ENCODE measurements around the gene CDH8. TPM values are rescaled to one million over a fixed set of nuclear protein-coding genes. Genes with fewer than 3 reads are reported as not detected.

CDH8 gene
- total RNA-seq, 1 donor from 2014 or later: 0.98 TPM

GRCh38 chr16:61730997-61731396 is 305.2 kb downstream of the CDH8 start:
- H3K36me3 ChIP-seq: no peaks in the 10 kb centered on the region
- no peaks in the 10 kb centered on the region for H3K4me1 ChIP-seq
- DNase-seq (ENCODE audit: extremely low spot score in 2 of 2): no peak
- no peaks in the 10 kb centered on the region for H3K27me3 ChIP-seq
- H3K27ac ChIP-seq: no peak overlapping the region
- H3K4me3 ChIP-seq: no peak overlapping the region
- intact Hi-C loops (cut with DNase I): no loop called here
- H3K9me3 ChIP-seq: no peaks in the 10 kb centered on the region
- TF ChIP-seq, protein P1, sequence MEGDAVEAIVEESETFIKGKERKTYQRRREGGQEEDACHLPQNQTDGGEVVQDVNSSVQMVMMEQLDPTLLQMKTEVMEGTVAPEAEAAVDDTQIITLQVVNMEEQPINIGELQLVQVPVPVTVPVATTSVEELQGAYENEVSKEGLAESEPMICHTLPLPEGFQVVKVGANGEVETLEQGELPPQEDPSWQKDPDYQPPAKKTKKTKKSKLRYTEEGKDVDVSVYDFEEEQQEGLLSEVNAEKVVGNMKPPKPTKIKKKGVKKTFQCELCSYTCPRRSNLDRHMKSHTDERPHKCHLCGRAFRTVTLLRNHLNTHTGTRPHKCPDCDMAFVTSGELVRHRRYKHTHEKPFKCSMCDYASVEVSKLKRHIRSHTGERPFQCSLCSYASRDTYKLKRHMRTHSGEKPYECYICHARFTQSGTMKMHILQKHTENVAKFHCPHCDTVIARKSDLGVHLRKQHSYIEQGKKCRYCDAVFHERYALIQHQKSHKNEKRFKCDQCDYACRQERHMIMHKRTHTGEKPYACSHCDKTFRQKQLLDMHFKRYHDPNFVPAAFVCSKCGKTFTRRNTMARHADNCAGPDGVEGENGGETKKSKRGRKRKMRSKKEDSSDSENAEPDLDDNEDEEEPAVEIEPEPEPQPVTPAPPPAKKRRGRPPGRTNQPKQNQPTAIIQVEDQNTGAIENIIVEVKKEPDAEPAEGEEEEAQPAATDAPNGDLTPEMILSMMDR (IDR thresholded peaks at IDR 0.05): no peak
- TF ChIP-seq POLR2AphosphoS5 (IDR thresholded peaks at IDR 0.05; ENCODE audit: insufficient read depth in 1 of 2, low read depth in 1 of 2): no peak
- no peak for TF ChIP-seq POLR2A (IDR thresholded peaks at IDR 0.05)

DNA sequence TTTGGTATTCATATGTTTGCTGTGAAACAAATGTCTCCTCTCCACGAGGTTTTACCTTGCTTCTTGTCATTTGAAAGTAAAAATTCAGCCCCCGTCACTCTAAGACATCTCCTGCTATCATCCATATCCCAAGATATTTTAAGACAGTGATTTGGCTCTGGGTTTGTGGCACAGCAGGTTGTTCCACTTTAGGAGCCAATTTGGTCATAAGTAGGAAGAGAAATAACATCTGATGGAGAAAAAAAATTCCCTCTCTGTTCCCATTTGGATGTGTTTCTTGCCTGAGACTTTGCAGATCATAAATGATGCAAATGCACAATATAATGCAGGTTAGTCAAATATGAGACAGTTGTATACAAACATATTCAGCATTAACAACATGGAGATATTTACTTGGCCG is 309.5 kb downstream of the CDH8 start:
- no peaks in the 10 kb centered on the region for H3K36me3 ChIP-seq
- no peaks in the 10 kb centered on the region for H3K9me3 ChIP-seq
- no peaks in the 10 kb centered on the region for H3K27me3 ChIP-seq
- H3K4me3 ChIP-seq: no peak overlapping the region
- no peak overlapping the region for H3K27ac ChIP-seq
- no peaks in the 10 kb centered on the region for H3K4me1 ChIP-seq
- no peak for DNase-seq (ENCODE audit: extremely low spot score in 2 of 2)
- TF ChIP-seq POLR2AphosphoS5 (IDR thresholded peaks at IDR 0.05; ENCODE audit: insufficient read depth in 1 of 2, low read depth in 1 of 2) (no peak), POLR2A (IDR thresholded peaks at IDR 0.05) (no peak)
- TF ChIP-seq, protein P1 (IDR thresholded peaks at IDR 0.05): no peak
- intact Hi-C loops (cut with DNase I): no loop called here

- H3K27me3 ChIP-seq: no peaks in the 10 kb centered on the region
- TF ChIP-seq POLR2A (IDR thresholded peaks at IDR 0.05): no peak
- TF ChIP-seq, protein P1 (IDR thresholded peaks at IDR 0.05): no peak
- no peak overlapping the region for H3K27ac ChIP-seq
- H3K36me3 ChIP-seq: no peaks in the 10 kb centered on the region
- no peak for DNase-seq (ENCODE audit: extremely low spot score in 2 of 2)
- no peak overlapping the region for H3K4me3 ChIP-seq
- no peaks in the 10 kb centered on the region for H3K4me1 ChIP-seq
- no peaks in the 10 kb centered on the region for H3K9me3 ChIP-seq
- intact Hi-C loops (cut with DNase I): no loop called here
These were observed 310.1 kb downstream of the CDH8 start for GRCh38 chr16:61726125-61726524.

GRCh38 chr16:61721544-61721943 is 314.7 kb downstream of the CDH8 start:
- no peak overlapping the region for H3K4me3 ChIP-seq
- H3K27me3 ChIP-seq: no peaks in the 10 kb centered on the region
- no peaks in the 10 kb centered on the region for H3K9me3 ChIP-seq
- no peak for DNase-seq (ENCODE audit: extremely low spot score in 2 of 2)
- no peaks in the 10 kb centered on the region for H3K4me1 ChIP-seq
- no peaks in the 10 kb centered on the region for H3K36me3 ChIP-seq
- H3K27ac ChIP-seq: no peak overlapping the region
- TF ChIP-seq POLR2AphosphoS5 (IDR thresholded peaks at IDR 0.05; ENCODE audit: insufficient read depth in 1 of 2, low read depth in 1 of 2): no peak
- TF ChIP-seq, protein P1 (IDR thresholded peaks at IDR 0.05): no peak
- TF ChIP-seq POLR2A (IDR thresholded peaks at IDR 0.05): no peak
- intact Hi-C loops (cut with DNase I): no loop called here

DNA sequence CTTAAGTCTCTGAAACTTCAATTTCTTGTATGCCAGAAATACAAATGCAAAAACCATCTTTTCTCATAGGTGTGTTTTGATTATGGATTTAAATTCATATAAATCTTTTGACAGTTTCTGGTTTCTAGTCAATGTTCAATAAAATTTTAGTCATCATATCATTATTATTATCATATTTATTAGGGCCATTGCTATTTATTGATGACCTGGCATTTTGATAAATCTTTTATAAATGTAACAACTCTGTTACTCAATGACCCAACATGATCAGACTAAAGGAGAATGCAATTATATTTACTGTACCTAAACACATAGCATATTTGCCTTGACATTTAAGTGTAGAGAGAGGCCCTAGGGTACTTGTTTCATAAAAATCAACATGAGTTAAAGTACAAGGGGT is 320.8 kb downstream of the CDH8 start:
- intact Hi-C loops (cut with DNase I): no loop called here
- Histone ChIP-seq H3K27me3 (no peaks in the 10 kb centered on the region), H3K36me3 (no peaks in the 10 kb centered on the region), H3K27ac (no peak overlapping the region), H3K4me1 (no peaks in the 10 kb centered on the region), H3K9me3 (no peaks in the 10 kb centered on the region), H3K4me3 (no peak overlapping the region)
- DNase-seq (ENCODE audit: extremely low spot score in 2 of 2): no peak
- TF ChIP-seq POLR2A (IDR thresholded peaks at IDR 0.05) (no peak), POLR2AphosphoS5 (IDR thresholded peaks at IDR 0.05; ENCODE audit: insufficient read depth in 1 of 2, low read depth in 1 of 2) (no peak)
- TF ChIP-seq, protein P1 (IDR thresholded peaks at IDR 0.05): no peak

All from vagina (tissue), 2 donors.